Measurements from ENCODE around the gene FCAMR. TPM values are rescaled to one million over a fixed set of nuclear protein-coding genes. Genes with fewer than 3 reads are reported as not detected.

FCAMR gene
- total and polyA plus RNA-seq, 2 of the 4 experiments (the other 2 are of a cell fraction): not detected

GRCh38 chr1:206955476-206956451 is 14.5 kb downstream of the FCAMR start (continued):
- no peak for TF ChIP-seq CHD1 (IDR thresholded peaks at IDR 0.05; ENCODE audit: low read depth, low read length)

GRCh38 chr1:206954459-206955342 is 15.6 kb downstream of the FCAMR start:
- no peak overlapping the region for H3K56ac ChIP-seq (ENCODE audit: extremely low read depth, insufficient read depth, low read length)
- 40% methylated on average over 1 of the region's 10 CpGs; no CpG with 5 or more reads in 1 of the 2 experiments for WGBS, 2 experiments (ENCODE audit: extremely low coverage in 2 of 2, insufficient read length in 1 of 2)
- H3K4me1 ChIP-seq (ENCODE audit: control insufficient read depth, insufficient read depth, low read length): no peaks in the 10 kb centered on the region
- no peak overlapping the region for H3K9ac ChIP-seq (ENCODE audit: low read depth, low read length)
- DNase-seq (no peak), ATAC-seq (ENCODE audit: low read depth) (no peak)
- no peak overlapping the region for H2AK9ac ChIP-seq (replicated peaks; ENCODE audit: low read depth, low read length, poor library complexity)
- intact Hi-C loops (cut with micrococcal nuclease): no loop called here
- ChIA-PET POLR2A (ENCODE audit: unreplicated experiment) (no interaction called here), CTCF (interaction anchor here (1.7 kb wide), 1 partner anchor 27 kb away, joined by 3 read pairs; no protein-coding TSS in a partner anchor)
- no peak overlapping the region for H3K4me2 ChIP-seq (ENCODE audit: low read depth, low read length)
- no peaks in the 10 kb centered on the region for H3K36me3 ChIP-seq (ENCODE audit: control insufficient read depth, insufficient read depth, low read length)
- no peaks in the 10 kb centered on the region for H3K9me1 ChIP-seq (ENCODE audit: insufficient read depth, low read length)
- H3K27me3 ChIP-seq (ENCODE audit: control insufficient read depth, insufficient read depth, low read length): peaks cover 56% of the 10 kb centered on the region
- no peak overlapping the region for H4K91ac ChIP-seq (ENCODE audit: insufficient read depth, low read depth, low read length)
- H4K20me1 ChIP-seq (ENCODE audit: insufficient read depth, low read length): no peaks in the 10 kb centered on the region
- peaks cover 3% of the 10 kb centered on the region for H3K9me3 ChIP-seq (ENCODE audit: control insufficient read depth, insufficient read depth, low read length)
- no peak overlapping the region for H3K4ac ChIP-seq (ENCODE audit: low read depth, low read length)
- no peak overlapping the region for H3K4me3 ChIP-seq (ENCODE audit: insufficient read depth, low read depth, low read length)
- H3K23ac ChIP-seq (ENCODE audit: low read depth, low read length): no peak overlapping the region
- H2BK15ac ChIP-seq (ENCODE audit: low read depth, low read length): no peak overlapping the region
- in situ Hi-C loops (cut with MboI; ENCODE audit: low sequenced_read_pairs): no loop called here
- no peak overlapping the region for H3K14ac ChIP-seq (replicated peaks; ENCODE audit: low read depth, low read length)
- no peaks in the 10 kb centered on the region for H3K79me1 ChIP-seq (ENCODE audit: low read depth in 1 of 2, low read length in 2 of 2)
- no peak overlapping the region for H2BK5ac ChIP-seq (ENCODE audit: low read depth, low read length, poor library complexity, severe bottlenecking)
- dilution Hi-C loops (cut with HindIII; ENCODE audit: low sequenced_read_pairs, unreplicated experiment): no loop called here
- H2BK20ac ChIP-seq (ENCODE audit: low read depth, low read length): no peak overlapping the region
- no peak overlapping the region for H2AK5ac ChIP-seq (ENCODE audit: low read depth, low read length)
- H4K8ac ChIP-seq (ENCODE audit: low read depth in 2 of 2, low read length in 2 of 2): no peak overlapping the region
- no peak overlapping the region for H3K18ac ChIP-seq (ENCODE audit: low read depth, low read length)
- no peak overlapping the region for H3K27ac ChIP-seq (ENCODE audit: insufficient read depth, low read length)
- H2AFZ ChIP-seq (replicated peaks; ENCODE audit: low read length, poor library complexity): no peak overlapping the region
- no peak overlapping the region for H4K5ac ChIP-seq (ENCODE audit: low read depth, low read length)
- no TSS peak for BruUV-seq (replicated peaks)
- H2BK120ac ChIP-seq (ENCODE audit: low read depth, low read length): no peak overlapping the region
- TF ChIP-seq MAZ (IDR thresholded peaks at IDR 0.05; ENCODE audit: borderline replicate concordance, low read depth, low read length) (no peak), FOS (IDR thresholded peaks at IDR 0.05; ENCODE audit: low read depth, low read length) (no peak), ELK1 (IDR thresholded peaks at IDR 0.05; ENCODE audit: borderline replicate concordance, low read depth, low read length) (no peak), MXI1 (IDR thresholded peaks at IDR 0.05; ENCODE audit: borderline replicate concordance, low read depth, low read length) (no peak), USF2 (IDR thresholded peaks at IDR 0.05; ENCODE audit: low read depth, low read length) (no peak), RCOR1 (IDR thresholded peaks at IDR 0.05; ENCODE audit: insufficient replicate concordance, low read length) (no peak), CTCF (conservative IDR thresholded peaks at IDR 0.05; ENCODE audit: low read depth, low read length) (no peak), RFX5 (IDR thresholded peaks at IDR 0.05; ENCODE audit: low read depth, low read length) (no peak)

Data from IMR-90 (cell line).